GOT3 (cell line): ENCODE measurements around the gene FOXP1.

Experiments
- DNase-seq: peaks from one replicate; lab custom pipeline; 2025; ENCODE audit warnings: mixed read lengths; lab: John Stamatoyannopoulos, UW

FOXP1 gene

DNA sequence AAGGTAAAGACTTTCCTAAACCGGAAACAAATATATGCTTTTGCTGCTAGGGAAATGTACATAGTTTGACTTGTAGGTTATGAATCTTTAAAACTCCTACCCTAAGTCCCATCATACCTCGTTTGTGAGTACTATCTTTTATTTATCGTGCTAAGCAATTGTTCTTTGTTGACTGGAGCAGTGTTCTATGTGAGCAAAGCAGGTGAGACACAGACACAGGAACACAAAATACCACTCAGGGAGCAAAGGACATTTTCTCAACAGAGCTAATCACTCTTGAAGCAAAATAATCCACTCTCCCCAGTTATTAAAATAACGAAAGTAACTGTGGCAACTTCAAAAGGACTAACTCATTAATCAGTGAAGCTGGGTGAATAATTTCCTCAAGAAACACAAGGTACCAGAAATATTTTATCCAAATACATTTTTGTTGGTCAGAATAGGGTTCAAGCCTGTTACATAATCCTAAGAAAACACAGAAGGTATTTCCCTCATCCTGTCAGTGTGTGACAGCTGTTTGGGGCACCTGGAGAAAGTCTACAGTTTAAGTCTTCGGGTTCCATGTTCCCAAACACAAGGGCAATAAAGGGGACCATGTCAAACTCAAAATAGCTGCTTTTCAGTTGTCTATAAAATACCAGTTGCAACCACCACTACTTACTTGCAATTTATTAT is 407.7 kb downstream of the FOXP1 start:
- DNase-seq, result no peak

DNA sequence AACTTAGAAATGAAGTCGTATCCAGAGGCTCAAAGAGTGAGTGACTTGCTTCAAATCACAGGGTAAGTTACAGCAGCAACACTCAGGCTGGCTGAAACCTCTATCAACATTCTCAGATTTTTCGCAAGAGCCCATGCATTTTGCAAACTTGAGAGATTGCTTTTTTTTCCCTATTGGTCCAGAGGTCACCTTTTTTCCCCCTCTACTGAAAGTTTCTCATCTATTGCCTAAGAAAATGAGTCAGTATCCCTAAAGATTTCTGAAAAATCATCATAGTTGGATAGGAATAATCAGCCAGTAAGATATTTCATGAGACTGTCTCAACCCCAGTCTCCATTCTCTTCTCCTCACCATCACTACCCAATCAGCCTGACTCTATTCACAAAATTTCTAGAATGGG is 410.6 kb downstream of the FOXP1 start:
- DNase-seq, result no peak

DNA sequence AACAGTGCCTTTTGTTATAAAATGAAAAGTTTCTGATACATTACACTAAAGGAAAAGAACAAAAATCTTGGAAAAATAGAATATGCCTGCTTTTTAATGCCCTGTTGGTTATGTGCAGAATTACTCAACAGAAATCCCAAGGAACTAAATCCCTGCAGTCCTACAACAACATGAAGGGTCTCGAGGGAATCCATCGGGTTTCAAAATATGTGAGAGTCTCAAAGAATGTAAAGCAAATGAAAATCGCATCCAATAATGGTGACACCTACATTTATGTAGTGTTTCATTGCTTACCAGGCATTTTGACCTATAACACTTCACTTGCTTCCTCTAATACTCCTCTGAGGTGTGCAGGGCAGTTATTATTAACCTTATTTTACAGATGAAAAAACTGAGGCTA is 411.3 kb downstream of the FOXP1 start:
- DNase-seq, result no peak

DNA sequence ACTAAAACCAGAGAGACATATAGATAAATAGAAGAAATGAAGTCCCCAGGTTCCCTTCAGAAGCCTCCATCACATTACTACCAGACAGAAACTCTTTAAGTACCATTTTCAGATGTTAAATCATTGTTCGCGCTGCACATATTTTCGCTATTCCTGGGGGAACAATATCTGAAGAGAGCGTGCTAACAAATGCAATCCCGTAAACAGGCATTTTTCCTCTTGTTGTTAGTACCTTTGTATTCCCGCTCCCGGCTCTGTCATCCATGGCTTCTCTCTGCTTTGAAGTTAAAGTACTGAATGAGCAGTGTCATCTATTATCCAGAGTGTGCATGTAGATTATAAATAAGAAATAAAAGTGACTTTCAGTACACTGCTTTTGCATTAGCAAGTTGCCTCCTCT is 412.3 kb downstream of the FOXP1 start:
- DNase-seq, result no peak

DNA sequence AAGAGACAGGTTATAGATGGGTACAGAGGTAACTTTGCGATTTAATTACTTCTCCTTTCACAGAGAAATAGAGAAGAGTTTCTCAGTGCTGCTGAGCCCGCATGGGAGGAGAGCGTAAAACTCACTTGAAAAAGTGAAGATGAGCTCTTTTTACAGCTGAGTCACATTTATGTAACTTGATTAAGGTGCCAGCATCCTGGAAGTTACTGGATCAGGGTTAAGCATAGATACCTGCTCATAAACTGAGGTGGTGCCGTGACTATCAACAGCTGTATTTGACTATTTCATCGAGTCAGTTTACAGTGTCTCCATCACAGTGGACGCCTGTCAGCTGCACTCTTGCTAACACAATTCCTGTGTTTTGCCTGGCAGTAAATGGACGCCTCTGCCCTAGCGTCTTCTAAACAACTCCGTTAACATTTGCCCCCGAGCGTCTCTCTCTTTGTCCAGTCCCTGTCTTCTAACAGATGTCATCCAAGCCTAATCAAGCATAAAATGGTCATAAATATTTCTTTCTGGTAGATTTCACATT is 414.6 kb downstream of the FOXP1 start:
- DNase-seq, result no peak

DNA sequence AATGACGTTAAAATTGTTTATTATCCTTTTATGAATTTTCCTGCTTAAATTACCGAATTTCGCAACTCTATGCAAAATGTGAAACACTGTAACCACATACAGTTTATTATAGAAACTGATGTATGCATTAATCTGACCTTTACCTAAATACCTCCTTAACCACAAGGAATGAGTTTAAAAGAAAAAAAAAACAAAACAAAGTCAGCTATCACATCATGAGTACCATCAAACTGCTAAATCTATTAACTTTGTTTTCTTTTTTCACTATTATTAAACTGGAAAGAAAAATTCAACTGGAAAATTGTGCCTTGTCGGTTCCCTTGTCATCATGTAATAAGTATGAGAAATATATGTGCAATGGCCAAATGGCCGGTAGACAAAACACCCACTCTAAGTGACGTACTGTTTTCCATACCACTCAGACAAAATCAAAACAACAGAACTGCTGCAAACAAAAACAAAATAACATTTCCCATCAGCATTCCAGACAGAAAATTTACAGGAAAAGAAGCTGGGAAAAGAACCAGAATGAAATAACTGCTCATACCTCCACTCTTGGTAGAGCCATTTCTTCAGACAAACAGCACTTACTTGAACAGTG is 415.3 kb downstream of the FOXP1 start:
- no peak for DNase-seq

DNA sequence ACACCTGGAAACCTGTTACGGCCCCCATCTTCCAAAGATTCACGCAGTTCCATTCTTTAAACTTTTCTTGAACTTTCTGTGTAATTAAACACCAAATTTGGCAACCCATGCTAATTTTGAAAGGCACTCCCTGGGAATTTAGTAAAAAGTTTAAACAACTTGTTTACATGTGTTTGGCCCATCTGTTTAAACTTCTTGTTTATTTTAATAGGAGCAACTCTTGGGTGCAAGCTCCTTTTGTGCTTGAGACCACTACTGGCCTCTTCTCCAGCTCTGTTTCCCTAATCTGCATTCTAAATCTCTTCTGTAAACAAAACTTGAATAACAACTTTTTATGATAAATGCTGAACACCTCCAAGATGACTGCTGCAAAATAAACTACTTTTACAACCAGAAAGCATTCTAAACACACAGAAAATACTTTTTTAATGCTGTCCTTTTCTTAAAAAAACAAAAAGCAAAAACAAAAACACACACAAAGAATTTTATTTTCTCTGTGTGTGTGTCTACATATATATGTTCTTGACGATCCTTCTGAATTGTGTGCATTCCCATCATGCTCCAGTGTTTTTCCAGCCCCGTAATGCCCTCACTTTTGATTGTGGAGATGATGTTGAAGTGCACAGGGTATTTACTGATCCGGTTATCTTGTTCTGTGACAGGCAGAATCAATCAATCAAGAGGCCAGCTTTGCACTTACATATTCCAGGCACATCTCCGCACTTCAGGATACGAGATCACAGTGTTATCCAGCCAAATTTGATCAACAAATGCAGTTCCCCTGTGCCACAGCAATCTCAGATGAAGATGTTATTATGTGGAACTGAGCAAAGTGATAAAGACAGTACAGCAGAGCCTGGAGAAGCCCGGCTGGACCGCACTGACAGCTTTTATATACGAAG is 416.9 kb downstream of the FOXP1 start:
- DNase-seq, result no peak

DNA sequence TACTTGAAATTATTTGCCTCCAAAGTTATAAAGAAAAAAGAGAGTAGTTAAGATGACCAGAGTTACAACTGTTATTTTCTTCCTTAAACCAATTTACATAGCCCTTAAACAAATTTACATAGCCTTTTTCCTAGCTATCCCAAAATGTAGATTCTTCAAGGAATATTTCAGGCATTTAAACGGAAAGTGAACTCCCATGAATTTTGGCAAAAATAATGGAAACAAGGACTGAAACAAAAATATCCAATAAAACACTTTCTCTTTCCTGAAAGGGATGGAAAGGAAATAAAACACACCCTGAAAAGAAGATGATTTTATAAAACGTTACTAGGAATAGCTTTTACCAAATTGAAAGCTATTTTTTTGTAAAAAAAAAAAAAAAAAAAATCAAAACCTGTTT is 418.6 kb downstream of the FOXP1 start:
- no peak for DNase-seq

DNA sequence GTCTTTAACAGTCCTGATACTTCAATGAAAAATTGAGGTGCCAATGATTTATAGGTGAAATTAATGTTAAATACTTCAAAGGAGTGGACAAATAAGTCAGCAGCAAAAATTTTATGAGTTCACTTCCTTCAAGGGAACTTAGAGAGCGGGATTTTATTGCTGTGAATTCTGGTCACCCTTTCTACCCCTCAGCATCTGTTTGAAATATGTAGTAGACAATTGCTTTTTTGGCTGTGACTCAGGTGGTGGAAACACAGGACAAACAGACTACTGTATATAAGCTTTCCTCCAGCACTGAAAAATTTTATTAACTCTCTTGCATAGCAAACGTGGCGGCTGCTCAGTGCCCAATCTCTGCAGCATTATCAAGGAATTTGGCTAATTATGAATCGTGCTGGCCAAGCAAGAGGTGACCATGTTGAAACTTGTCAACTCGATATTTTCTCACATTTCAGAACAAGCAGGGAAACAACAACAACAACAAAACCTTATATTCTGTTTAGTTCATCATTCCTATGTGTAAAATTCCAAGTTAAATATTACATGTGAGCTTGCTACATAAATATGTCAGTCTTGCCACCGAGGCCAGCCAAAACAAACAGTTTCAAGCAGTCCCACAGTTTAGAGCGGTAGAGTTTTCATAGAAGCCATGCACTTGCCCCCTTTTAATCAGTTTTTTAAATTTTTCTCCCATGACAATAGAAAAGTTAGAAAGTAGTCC is 420.2 kb downstream of the FOXP1 start:
- no peak for DNase-seq

DNA sequence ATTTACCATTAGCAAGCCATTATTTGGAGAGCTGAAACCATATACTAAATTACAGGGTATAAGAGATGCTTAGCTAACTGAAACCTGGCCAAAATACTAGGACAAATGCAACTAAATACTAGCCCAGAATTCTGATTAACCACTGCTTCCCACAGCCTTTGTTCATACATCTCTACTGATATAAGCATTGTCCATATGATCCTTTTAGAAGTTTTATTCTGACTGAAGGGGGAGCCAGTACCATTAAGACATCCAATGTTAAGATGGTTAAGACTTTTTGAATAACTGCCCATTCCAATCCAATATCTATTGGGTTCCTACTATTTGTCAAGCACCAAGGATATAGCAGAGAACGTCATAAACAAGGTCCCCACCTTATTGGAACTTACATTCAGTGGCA is 421.3 kb downstream of the FOXP1 start:
- DNase-seq, result no peak

DNA sequence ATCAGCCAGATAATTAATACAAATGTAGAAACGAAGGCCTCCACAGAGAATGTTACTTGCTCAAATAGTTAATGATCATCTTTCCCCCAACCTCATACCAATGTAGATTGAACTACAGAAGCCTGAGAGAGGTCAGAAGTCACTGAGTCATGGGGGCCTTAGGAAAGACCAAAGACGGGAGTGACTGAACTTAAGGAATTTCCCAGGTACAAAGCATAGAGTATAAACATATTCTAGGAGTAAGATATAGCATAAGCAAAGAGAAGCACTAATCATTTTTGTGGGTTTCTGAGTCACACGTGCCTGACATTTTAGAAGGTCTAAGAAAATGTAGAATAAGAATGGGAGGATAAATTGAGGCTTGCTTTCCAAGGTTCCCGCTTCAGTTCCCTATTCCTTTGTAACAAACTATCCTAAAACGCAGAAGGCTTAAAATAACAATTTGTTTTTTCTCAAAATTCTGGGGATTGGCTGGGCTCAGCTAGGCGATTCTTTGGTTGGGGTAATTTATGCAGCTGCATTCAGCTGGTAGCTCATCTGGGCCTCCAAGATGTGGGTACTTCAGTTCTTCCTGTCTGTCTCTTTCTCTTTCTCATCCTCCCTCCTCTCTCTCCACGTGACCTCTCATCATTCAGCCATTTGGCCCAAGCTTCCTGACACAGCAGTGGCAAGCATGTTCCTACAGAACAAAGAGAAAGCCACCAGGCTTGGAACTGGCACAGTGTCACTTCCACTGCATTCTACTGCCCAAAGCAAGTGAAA is 422.6 kb downstream of the FOXP1 start:
- no peak for DNase-seq

DNA sequence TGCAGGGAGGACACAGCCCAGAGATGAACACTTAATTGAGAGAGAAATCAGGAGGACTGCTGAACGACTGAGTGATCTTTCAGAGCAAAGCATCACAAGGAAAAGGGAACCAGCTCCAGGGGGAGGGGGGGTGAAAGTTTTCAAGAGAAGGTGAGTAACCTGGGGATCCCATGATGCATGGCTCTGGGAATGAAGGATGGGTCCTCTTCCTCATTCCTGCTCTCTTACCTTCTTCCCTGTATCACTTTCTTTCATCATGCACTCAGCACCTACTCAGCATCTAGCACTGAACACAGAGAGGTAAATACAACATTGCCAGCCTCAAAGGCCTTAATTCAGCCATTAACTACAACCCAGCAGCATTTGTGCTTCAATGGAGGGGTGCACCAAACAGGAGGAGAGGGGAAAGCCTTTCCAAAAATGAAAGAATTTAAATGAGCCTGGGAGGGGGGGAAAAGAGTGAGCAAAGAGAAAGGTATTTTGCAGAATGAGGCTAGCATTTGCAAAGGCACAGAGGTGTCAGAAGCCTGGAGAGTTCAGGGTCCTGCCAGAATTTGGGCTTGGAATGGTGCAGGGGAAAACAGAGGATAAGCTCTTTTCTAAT is 427.4 kb downstream of the FOXP1 start:
- no peak for DNase-seq

DNA sequence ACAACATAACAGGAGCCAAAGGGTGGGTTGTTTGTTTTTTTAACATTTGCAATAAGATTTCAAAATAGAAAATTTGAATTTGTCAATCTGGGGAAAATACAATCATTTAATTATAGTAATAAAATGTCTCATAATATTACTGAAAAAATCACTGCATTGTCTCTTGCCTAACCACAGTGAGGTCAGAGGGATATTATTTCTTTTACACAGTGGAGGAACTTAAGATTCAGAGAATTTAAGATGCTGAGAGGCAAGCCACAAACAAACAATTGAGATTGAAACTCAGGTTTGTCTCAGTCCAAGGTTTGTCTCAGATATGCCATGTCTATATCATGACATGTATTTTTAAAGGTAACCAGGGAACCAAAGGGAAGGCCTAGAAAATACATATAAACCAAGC is 428.7 kb downstream of the FOXP1 start:
- no peak for DNase-seq

DNA sequence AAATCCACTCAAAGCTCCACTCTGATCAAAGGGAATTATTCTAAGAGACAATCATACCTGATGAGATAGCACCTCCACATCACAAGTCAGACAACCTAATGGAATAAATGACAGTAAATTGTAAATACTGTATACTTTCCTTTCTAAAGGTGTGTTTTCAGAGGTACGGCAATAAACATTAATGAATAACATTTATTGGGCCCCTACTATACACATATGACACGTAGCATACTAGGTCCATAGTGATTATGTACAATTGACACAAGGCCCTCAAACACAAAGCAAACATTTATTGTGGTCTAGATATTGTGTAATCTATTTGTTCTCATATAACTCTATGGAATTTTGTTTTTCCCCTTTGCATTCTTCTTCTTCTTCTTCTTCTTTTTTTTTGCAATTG is 429.8 kb downstream of the FOXP1 start:
- DNase-seq, result no peak

DNA sequence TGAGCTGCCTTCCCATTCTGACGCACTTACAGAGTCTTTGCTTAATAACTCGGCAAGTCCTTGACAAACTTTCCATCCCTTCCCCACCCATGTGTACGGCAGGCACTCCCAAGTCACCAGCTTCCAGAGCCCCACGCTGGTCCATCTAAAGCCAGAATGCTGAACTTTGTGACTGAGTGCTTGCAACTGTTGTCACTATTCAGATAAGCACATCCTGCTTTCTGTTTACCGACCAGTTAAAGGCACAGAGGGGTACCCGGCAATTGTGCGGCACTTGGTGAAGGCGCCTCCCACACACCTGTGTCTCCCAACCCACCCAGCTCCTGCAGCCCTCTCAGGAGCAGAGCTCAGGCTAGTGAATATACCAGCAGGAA is 430.6 kb downstream of the FOXP1 start:
- no peak for DNase-seq

DNA sequence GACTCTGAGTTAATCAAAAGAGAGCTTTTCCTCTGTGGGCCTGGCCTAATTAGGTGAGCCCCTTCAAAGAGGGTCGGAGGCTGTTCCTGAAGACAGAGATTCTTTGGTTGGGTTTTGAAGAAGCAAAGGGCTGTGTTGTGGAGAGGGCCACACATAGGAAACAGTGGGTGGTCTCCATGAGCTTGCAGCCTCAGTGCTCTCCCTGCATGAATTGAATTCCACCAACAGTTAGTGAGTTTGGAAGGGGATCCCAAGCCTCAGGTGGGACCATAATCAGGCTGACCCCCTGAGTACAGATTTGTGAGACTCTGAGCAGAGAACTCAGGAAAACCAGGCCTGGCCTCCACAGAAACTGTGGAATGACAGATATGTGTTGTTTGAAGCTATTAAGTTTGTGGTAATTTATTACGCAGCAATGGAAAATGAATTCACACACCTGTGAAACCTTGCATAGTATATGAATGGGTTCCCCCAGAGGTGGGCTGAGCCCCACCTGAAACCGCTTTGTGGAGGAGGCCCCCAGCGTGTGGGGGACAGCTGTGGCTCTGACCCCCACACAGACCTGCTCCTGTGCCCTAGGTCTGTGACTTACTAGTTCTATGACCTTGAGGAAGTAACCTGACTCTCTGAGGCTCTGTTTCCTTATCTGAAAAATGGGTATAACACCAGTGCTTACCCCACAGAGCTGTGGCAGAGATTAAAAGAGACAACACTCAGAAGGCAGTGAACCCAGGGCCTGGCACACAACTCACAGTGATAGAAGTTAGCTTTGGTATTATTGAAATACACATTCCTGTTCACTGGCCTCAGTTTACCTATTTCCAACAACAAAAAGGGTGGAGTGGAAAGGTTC is 431.3 kb downstream of the FOXP1 start:
- DNase-seq, result no peak

DNA sequence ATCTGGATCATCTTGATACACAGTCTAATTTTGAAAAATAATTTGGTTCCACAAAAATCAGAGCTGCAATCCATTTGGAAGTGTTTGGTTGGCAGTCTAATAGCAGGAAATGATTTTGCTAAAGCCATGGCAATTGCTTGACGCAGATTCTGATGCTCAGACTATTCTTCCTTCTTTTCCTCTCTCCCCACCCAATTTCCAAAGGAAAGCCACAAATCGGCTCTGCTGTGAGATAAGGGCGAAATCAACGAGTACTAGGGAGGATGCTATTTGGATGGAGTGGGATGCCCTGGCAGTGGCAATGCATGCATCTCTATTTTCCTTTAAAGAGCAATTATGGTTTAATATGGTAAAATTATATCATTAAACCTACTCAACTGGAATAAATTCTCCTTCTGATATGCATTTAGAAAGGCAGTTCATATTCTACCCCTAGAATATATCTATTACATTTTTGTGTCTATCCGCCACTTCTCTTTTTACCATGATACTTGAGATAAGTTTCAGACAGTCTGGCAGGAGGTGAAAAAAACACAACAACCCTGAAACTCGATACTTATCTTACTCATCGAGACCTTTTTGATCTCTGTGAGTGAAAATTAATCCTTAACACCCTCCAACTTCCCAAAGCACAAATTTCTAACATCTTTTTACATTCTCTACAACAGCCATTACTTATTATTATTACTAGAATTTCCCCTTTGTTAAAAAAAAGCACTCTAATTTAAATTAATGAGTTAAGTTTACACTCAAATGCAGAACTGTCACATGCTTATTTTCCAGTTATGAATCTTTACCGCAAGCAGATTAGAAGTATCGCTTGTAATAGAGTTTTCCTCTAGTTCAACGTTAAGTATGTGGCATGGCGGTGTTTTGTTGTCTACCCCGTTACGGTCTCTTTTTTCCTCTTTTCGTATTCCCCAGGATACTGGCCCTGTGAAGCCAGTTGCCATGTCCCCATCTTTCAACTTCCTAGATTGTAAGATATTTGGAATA is 433.3 kb downstream of the FOXP1 start:
- DNase-seq, result no peak

DNA sequence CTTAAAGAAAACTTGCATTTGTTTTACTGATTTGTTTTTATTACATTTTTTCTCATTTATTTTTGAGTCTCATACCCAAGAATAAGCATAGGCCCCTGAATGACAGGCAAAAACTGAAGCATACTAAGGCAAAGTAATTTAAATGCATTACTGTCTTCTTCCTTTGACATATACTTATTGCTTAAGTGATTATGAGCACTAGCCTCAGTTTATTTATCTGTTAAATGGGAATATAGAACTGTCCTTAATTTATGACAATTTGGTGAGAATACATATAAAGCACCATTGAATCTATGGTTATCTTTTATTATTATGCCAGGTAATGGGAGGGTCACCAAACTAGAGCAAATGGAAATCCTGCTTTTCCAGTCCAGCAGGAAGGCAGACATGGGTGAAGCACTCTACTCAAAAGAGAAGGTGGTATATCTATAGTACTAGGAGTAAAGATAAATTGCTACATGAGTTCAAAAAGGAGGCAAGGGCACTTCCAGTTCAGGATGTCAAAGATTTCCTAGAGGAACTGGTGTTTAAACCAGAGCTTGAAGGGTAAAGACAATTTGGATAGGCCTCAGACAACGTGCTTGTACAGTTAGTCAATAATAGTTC is 435.0 kb downstream of the FOXP1 start:
- no peak for DNase-seq
